GM18870 (cell line): ENCODE data around the gene MED23.
A peak's percentile ranks its signal among the peaks of the same experiment; 100 is the strongest.
"Not testable (repeated sequence)": the region's sequence is repeated elsewhere in the genome, so short reads cannot be mapped to it uniquely, and the experiment has no call there.

Source experiments
- ATAC-seq: cut with Tn5 transposase; IDR thresholded peaks from one replicate; pipeline ENCODE4 v1.9.1; 2021; ENCODE audit warnings: moderate library complexity; ENCODE audit not compliant: unreplicated experiment

The MED23 gene

DNA sequence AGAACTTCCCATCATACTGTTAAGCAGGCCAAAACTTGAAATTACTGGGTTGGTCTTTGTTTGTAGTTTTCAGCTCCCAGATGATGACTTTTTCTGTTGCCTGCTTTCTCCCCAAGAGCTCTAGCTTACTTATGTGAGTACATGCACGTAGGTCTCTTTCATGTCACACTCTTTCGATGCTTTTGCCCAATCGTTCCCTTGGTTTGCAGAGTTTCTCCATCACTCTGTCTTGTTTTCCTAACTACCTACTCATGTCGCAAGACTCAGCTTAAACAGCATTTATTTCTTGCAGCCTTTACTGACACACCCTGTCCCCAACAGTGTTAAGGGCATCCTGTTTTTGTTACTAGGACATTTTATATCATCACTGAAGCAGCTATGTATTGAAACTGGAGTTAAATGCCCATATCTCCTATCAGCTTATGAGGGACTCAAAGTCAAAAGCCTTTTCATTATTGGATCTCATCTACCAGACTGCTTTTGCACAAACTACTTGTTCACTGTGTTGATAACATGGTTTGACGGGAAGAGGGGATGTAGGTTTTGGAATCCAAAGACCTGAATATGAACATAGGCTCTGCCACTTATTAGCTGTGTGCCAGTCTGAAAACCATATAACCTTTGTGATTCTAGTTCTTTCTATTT, 52.1 kb downstream of the MED23 start:
- ATAC-seq, result no peak

DNA sequence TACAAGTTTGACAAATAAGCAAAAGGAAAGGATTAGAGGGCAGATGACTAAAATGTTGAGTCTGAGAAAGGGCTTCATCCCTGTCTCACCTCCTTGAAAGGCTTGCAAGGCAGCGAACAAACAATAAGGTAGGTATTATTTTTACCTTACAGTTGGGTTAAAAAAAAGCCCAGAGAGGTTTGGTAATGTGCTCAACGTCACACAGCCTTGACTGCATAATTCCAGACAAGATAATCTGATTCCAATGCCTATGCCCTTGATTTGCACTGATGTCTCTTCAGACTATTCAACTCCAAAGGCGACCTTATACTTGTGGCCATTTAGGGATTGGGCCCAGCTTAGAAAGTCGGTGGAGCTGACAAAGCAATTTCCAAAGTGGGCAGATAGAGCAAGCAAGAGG, 53.4 kb downstream of the MED23 start:
- ATAC-seq, result no peak

- no peak for ATAC-seq
These were observed 53.9 kb downstream of the MED23 start for GRCh38 chr6:131574133-131574532.

- ATAC-seq, result no peak
These were observed 55.2 kb downstream of the MED23 start, which contains the start of gene ARG1 for GRCh38 chr6:131572686-131573415. TSS of gene ARG1 (plus strand) at chr6:131573226. CDS start at chr6:131573283, 57 bp downstream.

DNA sequence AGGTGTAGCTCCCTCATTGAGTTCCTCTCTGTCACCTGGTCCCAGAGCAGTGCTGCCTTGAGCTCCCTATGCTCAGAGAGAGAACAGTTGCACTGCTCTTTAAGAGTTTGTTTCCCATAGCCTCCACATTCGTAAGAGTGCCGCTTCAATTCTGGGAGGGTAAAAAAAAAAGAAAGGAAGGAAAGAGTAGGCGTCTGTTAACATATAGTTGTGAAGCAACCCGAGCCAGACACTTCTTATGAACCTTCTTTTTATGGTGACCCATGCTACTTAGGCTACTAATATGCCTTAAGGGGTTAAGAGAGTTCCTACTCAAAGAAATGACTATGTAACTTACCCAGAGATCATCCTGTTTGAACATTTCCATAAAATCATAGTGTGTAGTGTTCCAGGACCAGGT, 59.3 kb downstream of the MED23 start:
- no peak for ATAC-seq

DNA sequence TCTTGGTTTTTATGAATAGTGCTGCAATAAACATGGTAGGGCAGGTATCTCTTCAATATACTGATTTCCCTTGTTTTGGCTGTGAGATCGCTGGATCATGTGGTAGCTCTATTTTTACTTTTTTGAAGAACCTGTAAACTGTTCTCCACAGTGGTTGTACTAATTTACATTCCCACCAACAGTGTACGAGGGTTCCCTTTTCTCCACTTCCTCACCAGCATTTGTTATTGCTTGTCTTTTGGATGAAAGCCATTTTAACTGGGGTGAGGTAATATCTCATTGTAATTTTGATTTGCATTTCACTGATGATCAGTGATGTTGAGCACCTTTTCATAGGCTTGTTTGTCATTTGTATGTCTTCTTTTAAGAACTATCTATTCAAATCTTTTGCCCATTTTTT, 63.0 kb downstream of the MED23 start:
- no peak for ATAC-seq

- ATAC-seq, result no peak
These were observed 65.9 kb downstream of the MED23 start for GRCh38 chr6:131561925-131562707.

DNA sequence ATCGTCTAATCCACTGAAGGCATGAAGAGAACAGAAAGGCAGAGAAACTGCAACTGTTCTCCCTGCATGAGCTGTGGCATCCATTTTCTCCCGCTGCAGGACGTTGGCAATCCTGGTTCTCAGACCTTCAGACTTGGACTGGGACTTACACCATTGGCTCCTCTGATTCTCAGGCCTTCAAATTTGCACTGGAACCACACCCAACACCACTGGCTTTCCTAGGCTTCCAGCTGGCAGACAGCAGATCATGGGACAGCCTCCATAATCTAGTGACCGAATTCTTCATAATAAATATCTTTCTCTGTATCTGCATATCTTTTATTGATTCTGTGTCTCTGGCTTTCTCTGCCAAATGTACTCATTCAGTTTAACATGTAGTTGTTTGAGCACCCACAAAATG, 69.1 kb downstream of the MED23 start:
- ATAC-seq, result no peak

DNA sequence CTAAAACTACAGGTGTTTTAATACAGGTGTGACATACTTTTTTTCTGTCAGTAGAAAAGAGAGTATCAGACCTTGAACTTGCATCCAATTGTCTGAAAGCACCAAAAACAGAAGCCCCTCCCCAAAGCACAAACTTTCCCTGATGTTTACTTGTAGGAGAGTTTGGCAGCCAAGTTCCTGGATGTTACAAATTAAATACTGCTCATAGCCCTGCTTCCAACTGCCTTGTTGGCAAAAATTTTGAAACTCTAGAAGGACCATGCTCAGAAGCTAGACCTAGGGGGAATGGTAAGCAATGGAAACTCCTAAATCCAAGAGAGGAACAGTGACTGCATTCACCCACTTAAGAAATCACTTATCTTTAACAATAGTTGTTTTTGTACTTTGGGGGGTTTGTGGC, 72.0 kb downstream of the MED23 start:
- ATAC-seq, result no peak

DNA sequence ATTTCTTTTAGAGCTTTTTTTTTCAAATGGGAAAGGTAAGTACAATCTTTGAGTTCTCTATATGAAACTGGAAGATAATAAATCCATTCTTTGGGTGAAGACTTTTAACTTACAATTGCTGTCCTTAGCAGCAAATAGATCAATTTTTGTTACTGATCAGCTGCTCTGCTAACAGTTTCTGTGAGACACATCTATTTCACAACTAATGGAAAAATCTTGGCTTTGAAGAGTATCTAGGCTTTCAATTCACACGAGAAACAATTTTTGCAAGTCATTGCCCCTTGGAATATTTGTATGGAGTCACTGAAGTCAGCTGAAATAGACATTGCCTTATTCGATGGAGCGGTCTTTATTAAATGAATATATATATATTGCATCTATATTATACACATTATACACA, 75.5 kb downstream of the MED23 start:
- no peak for ATAC-seq

DNA sequence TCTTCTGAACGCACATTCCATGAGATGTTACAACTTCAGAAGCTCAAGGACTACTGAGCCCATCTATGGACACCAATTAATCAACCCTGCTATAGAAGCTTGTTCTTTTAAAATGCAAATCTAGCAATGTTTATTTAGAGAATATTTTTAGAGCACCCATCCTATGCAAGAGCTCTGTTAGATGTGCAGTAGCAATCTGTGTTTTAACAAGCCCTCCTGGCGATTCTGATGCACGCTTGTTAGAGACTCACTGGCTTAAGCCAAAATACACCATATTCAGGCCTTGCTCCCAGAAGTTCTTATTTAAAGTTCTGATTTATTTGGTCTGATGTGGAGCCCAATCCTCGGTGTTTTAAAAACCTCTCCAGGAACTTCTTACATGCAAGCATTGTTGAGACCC, 76.1 kb downstream of the MED23 start:
- no peak for ATAC-seq

DNA sequence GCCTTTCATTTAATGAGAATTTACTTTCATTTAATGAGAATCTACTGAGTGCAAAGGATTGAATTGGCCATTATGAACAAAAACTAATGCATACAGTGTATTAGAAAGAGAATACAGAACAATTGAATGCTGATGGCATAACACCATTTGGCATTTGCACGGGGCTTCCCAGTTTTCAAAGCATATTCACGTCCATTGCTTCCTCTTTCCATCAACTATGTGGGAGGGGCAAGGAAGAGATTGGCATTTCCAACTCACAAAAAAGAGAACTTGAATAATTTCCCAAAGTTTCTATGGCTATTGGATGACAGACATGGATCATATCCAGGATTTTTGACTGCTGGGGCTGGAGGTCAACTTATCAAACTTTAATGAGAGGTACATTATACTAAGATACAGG, 78.2 kb downstream of the MED23 start:
- ATAC-seq, result no peak

DNA sequence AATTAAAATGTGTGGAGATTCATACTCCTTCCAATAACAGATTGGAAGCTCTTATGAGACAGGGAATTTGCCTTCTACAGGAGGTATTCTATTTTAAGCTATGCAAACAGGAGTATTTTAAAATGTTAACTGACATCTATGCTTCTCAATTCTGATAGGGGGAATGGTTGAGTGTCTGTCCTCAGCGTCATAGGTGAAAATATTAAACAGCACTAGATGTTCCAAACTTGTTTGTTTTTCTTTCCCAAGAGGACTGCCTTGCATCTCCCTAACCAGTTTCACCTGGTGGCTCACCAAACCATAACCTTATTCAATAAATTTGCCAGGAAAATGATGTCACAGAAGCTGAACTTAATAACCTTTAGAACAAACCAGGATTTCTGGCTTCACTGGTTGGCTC, 79.6 kb downstream of the MED23 start:
- ATAC-seq, result no peak

GRCh38 chr6:131547488-131547887, 80.6 kb downstream of the MED23 start:
- no peak for ATAC-seq

- ATAC-seq, result no peak
These were observed 82.7 kb downstream of the MED23 start for GRCh38 chr6:131545317-131545716.

GRCh38 chr6:131538615-131539014, 89.4 kb downstream of the MED23 start:
- ATAC-seq, result not testable (repeated sequence)

GRCh38 chr6:131532580-131533039, 95.4 kb downstream of the MED23 start:
- peak; percentile 86 for ATAC-seq

DNA sequence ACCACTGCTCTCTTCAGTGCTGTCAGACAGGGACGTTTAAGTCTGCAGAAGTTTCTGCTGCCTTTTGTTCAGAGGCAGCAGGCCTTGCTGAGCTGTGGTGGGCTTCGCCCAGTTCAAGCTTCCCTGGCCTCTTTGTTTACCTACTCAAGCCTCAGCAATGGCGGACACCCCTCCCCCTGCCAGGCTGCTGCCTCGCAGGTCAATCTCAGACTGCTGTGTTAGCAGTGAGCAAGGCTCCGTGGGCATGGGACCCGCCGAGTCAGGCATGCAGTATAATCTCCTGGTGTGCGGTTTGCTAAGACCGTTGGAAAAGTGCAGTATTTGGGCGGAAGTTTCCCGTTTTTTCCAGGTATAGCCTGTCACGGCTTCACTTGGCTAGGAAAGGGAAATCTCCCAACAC, 96.4 kb downstream of the MED23 start:
- ATAC-seq, result not testable (repeated sequence)

- not testable (repeated sequence) for ATAC-seq
These were observed 97.1 kb downstream of the MED23 start for GRCh38 chr6:131530936-131531335.

DNA sequence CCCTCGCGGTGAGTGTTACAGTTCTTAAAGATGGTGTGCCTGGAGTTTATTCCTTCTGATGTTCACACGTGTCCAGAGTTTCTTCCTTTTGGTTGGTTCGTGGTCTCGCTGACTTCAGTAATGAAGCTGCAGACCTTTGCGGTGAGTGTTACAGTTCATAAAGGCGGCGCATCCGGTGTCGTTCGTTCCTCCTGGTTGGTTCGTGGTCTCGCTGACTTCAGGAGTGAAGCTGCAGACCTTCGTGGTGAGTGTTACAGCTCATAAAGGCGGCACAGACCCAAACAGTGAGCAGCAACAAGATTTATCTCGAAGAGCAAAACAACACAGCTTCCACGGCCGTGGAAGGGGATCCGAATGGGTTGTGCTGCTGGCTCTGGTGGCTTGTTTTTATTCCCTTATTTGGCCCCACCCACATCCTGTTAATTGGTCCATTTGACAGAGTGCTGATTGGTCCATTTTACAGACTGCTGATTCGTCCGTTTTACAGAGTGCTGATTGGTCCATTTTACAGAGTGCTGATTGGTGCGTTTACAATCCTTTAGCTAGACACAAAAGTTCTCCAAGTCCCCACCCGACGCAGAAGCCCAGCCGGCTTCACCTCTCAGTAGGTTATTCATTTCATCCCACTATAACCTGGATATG, 103.2 kb downstream of the MED23 start:
- ATAC-seq, result no peak

- no peak for ATAC-seq
These were observed 103.9 kb downstream of the MED23 start for GRCh38 chr6:131523988-131524673.
